Liver (tissue), 9 donors: ENCODE measurements around the gene ZNF587B. TPM values are rescaled to one million over a fixed set of nuclear protein-coding genes. Genes with fewer than 3 reads are reported as not detected.

Experiments
- DNase-seq: peaks from one replicate; pipeline ENCODE4 v3.0.0-alpha.2; 2017; ENCODE audit warnings: low spot score
- H3K27ac ChIP-seq, 2 donors: one replicate each; pipeline ENCODE4 v1.7.0; 2013; ENCODE audit warnings: inconsistent platforms in 2 of 2, low read length in 2 of 2, control low read depth in 1 of 2, low read depth in 1 of 2, mild to moderate bottlenecking in 1 of 2
- H3K27me3 ChIP-seq, 4 donors: one replicate each; pipeline versions ENCODE4 v1.6.1 to v1.7.0; 2013; ENCODE audit warnings: low read length in 3 of 4, inconsistent platforms in 1 of 4, mild to moderate bottlenecking in 1 of 4, moderate library complexity in 1 of 4; ENCODE audit not compliant: control insufficient read depth in 4 of 4, insufficient read depth in 4 of 4
- H3K36me3 ChIP-seq, 4 donors: one replicate each; pipeline versions ENCODE4 v1.6.1 to v1.7.0; 2013; ENCODE audit warnings: low read length in 3 of 4, mild to moderate bottlenecking in 3 of 4, low read depth in 1 of 4, moderate library complexity in 1 of 4; ENCODE audit not compliant: control insufficient read depth in 4 of 4, insufficient read depth in 3 of 4
- H3K4me1 ChIP-seq, 4 donors: one replicate each; pipeline versions ENCODE4 v1.6.1 to v1.7.0; 2013; ENCODE audit warnings: low read length in 3 of 4, mild to moderate bottlenecking in 3 of 4, moderate library complexity in 1 of 4; ENCODE audit not compliant: control insufficient read depth in 4 of 4, insufficient read depth in 4 of 4
- H3K4me3 ChIP-seq, 3 donors: one replicate each; pipeline versions ENCODE4 v1.6.1 to v1.7.0; 2013; ENCODE audit warnings: low read length in 3 of 3, control low read depth in 1 of 3, low read depth in 1 of 3, mild to moderate bottlenecking in 1 of 3
- H3K9ac ChIP-seq, 2 donors: one replicate each; pipeline ENCODE4 v1.7.0; 2013; ENCODE audit warnings: low read length in 2 of 2, mild to moderate bottlenecking in 2 of 2, moderate library complexity in 2 of 2, control low read depth in 1 of 2, low read depth in 1 of 2
- H3K9me3 ChIP-seq, 4 donors: one replicate each; pipeline versions ENCODE4 v1.6.1 to v1.7.0; 2013; ENCODE audit warnings: low read length in 3 of 4; ENCODE audit not compliant: control insufficient read depth in 4 of 4
- EGR1 ChIP-seq, 2 donors: IDR thresholded peaks; 2 replicates each; pipeline ENCODE4 v1.6.1; 2016 to 2018; ENCODE audit warnings: antibody characterized with exemption in 2 of 2, low read depth in 2 of 2
- FOXA1 ChIP-seq: IDR thresholded peaks from 2 replicates; pipeline ENCODE4 v1.6.1; 2016; ENCODE audit warnings: antibody characterized with exemption
- FOXA2 ChIP-seq: IDR thresholded peaks from 2 replicates; pipeline ENCODE4 v1.6.1; 2016; ENCODE audit warnings: antibody characterized with exemption
- HNF4A ChIP-seq, 2 donors: conservative IDR thresholded peaks; 2 replicates each; pipeline ENCODE4 v1.6.1; 2016; ENCODE audit warnings: antibody characterized with exemption in 2 of 2, mild to moderate bottlenecking in 2 of 2
- HNF4G ChIP-seq: IDR thresholded peaks from 2 replicates; pipeline ENCODE4 v1.6.1; 2016; ENCODE audit warnings: antibody characterized with exemption
- JUND ChIP-seq, 2 donors: IDR thresholded peaks; 2 replicates each; pipeline ENCODE4 v1.6.1; 2016; ENCODE audit warnings: antibody characterized with exemption in 2 of 2
- NR2F2 ChIP-seq: IDR thresholded peaks from 2 replicates; pipeline ENCODE4 v1.6.1; 2016; ENCODE audit warnings: antibody characterized with exemption
- RAD21 ChIP-seq, 2 donors: IDR thresholded peaks; 2 replicates each; pipeline ENCODE4 v1.6.1; 2016; ENCODE audit warnings: antibody characterized with exemption in 2 of 2, mild to moderate bottlenecking in 2 of 2
- RXRA ChIP-seq, 2 donors: IDR thresholded peaks; 2 replicates each; pipeline ENCODE4 v1.6.1; 2017 to 2018; ENCODE audit warnings: antibody characterized with exemption in 2 of 2, mild to moderate bottlenecking in 1 of 2
- YY1 ChIP-seq: IDR thresholded peaks from 2 replicates; pipeline ENCODE4 v1.6.1; 2016; ENCODE audit warnings: antibody characterized with exemption, mild to moderate bottlenecking
- WGBS: extraction: QIAGEN DNeasy Blood & Tissue Kit; methylation state at CpG from one replicate; pipeline ENCODE4 v1.1.7; 2013; 5-methylcytosine and 5-hydroxymethylcytosine counted together
- polyA plus RNA-seq, 2 donors: library from polyadenylated mRNA; stranded (reverse) in 1 of 2; unstranded in 1 of 2; fragments of 200-250 nt in 1 of 2; fragments of >200 nt in 1 of 2; fragmentation: Nextera tagmentation in 1 of 2; extraction: Ambion mirVana in 1 of 2; gene quantifications; one replicate each; pipeline versions ENCODE4 v1.2.1 to v1.2.3, GENCODE V29; 2013 to 2015
- total RNA-seq, 2 donors: library from RNA; depleted of rRNA; stranded (reverse); fragments of >200 nt; gene quantifications; one replicate each; pipeline ENCODE4 v1.2.3, GENCODE V29; 2014
- TF ChIP-seq, protein P1 (sequence below): IDR thresholded peaks from 2 replicates; pipeline ENCODE4 v1.6.1; 2016; ENCODE audit warnings: antibody characterized with exemption
- TF ChIP-seq, protein P2 (sequence below): IDR thresholded peaks from 2 replicates; pipeline ENCODE4 v1.6.1; 2016; ENCODE audit warnings: antibody characterized with exemption, mild to moderate bottlenecking
- TF ChIP-seq, protein P3 (sequence below): fragments of 150-350 bp; IDR thresholded peaks from 2 replicates; pipeline ENCODE4 v1.5.1; 2017; ENCODE audit warnings: improper control_type of control experiment, low read depth, low read length; ENCODE audit not compliant: missing input control
- donor health status: healthy.
- donor health status: healthy.
- donor health status: healthy.
- donor health status: healthy.
- donor health status: healthy.

ZNF587B gene
- total and polyA plus RNA-seq, 4 donors: 3.0 to 30.2 (median 6.9) TPM

DNA sequence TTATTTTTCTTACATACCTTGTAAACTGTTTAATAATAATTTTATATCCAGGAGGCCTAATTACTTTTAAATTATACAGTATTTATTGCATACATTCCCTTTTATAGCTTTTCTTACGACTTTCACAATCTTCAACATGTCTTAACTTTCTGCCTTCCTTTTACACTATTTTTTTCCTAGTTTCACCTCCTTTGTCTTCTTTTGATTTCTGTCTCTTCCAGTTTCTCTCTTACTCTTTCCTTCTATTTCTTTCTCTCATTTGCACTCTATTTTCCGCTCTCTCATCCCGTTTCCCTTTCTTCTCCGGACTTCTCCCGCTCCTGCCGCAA is 26.9 kb upstream of the ZNF587B start:
- Histone ChIP-seq H3K27me3 (no peaks in the 10 kb centered on the region), H3K4me3 (peak overlapping the region; percentile 56 to 72 (median 60)), H3K4me1 (peaks cover 7 to 17% (median 11%) of the 10 kb centered on the region in 4 donors), H3K36me3 (peaks cover 0 to 13% (median 7%) of the 10 kb centered on the region in 4 donors), H3K9me3 (no peaks in the 10 kb centered on the region), H3K9ac (peak overlapping the region; percentile 20 to 54), H3K27ac (peak overlapping the region; percentile 58 to 70)
- no peak for DNase-seq
- WGBS: 4% methylated on average over 6 of the region's 6 CpGs
- no peak for TF ChIP-seq YY1
- no peak for TF ChIP-seq NR2F2
- TF ChIP-seq JUND (IDR thresholded peaks at IDR 0.05): no peak
- no peak for TF ChIP-seq RXRA (IDR thresholded peaks at IDR 0.05)
- no peak for TF ChIP-seq EGR1 (IDR thresholded peaks at IDR 0.05; ENCODE audit: low read depth in 2 of 2)
- TF ChIP-seq, protein P1, sequence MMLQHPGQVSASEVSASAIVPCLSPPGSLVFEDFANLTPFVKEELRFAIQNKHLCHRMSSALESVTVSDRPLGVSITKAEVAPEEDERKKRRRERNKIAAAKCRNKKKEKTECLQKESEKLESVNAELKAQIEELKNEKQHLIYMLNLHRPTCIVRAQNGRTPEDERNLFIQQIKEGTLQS: no peak
- TF ChIP-seq, protein P2, sequence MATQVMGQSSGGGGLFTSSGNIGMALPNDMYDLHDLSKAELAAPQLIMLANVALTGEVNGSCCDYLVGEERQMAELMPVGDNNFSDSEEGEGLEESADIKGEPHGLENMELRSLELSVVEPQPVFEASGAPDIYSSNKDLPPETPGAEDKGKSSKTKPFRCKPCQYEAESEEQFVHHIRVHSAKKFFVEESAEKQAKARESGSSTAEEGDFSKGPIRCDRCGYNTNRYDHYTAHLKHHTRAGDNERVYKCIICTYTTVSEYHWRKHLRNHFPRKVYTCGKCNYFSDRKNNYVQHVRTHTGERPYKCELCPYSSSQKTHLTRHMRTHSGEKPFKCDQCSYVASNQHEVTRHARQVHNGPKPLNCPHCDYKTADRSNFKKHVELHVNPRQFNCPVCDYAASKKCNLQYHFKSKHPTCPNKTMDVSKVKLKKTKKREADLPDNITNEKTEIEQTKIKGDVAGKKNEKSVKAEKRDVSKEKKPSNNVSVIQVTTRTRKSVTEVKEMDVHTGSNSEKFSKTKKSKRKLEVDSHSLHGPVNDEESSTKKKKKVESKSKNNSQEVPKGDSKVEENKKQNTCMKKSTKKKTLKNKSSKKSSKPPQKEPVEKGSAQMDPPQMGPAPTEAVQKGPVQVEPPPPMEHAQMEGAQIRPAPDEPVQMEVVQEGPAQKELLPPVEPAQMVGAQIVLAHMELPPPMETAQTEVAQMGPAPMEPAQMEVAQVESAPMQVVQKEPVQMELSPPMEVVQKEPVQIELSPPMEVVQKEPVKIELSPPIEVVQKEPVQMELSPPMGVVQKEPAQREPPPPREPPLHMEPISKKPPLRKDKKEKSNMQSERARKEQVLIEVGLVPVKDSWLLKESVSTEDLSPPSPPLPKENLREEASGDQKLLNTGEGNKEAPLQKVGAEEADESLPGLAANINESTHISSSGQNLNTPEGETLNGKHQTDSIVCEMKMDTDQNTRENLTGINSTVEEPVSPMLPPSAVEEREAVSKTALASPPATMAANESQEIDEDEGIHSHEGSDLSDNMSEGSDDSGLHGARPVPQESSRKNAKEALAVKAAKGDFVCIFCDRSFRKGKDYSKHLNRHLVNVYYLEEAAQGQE: no peak
- TF ChIP-seq RAD21 (IDR thresholded peaks at IDR 0.05): no peak
- TF ChIP-seq FOXA1: no peak
- TF ChIP-seq HNF4G: no peak
- TF ChIP-seq, protein P3, sequence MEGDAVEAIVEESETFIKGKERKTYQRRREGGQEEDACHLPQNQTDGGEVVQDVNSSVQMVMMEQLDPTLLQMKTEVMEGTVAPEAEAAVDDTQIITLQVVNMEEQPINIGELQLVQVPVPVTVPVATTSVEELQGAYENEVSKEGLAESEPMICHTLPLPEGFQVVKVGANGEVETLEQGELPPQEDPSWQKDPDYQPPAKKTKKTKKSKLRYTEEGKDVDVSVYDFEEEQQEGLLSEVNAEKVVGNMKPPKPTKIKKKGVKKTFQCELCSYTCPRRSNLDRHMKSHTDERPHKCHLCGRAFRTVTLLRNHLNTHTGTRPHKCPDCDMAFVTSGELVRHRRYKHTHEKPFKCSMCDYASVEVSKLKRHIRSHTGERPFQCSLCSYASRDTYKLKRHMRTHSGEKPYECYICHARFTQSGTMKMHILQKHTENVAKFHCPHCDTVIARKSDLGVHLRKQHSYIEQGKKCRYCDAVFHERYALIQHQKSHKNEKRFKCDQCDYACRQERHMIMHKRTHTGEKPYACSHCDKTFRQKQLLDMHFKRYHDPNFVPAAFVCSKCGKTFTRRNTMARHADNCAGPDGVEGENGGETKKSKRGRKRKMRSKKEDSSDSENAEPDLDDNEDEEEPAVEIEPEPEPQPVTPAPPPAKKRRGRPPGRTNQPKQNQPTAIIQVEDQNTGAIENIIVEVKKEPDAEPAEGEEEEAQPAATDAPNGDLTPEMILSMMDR: no peak
- TF ChIP-seq FOXA2: no peak

DNA sequence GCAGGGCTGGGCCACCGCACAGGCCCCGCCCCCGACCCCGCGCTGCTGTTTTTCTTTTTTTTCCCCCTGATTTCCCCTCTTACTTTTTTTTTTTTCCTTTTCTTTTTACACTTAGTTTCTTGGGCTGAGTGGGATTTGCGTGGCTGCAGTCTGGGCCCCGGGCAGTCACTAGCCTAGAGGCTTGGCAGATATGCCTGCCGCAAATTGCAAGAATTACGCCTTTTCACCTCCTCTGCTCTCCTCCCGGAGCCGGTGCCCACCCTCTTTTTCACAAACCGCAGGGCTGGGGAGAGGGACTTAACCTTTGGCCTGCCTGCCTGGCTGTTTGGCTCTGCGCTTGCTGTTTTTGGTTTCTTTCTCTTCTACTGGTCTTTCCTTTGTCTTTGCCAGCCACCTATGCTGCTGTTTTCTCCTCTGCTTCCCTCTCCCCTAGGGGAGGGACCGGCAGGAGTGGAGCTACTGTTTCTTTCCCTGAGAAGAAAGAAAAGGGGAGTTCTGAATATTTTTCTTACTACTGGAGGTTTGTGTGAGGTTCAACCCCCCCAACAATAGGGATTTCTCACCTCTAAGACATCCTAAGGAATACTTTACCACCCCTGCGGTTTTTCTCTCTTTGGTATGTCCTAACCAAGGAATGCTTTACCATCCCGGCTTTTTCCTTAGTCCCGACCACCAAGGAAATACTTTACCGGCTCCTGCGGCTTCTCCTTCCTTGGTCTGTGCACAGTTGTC is 26.3 kb upstream of the ZNF587B start:
- H3K4me1 ChIP-seq: peaks cover 7 to 17% (median 11%) of the 10 kb centered on the region in 4 donors
- peaks cover 0 to 17% (median 11%) of the 10 kb centered on the region in 4 donors for H3K36me3 ChIP-seq
- peak overlapping the region; percentile 56 to 72 (median 60) for H3K4me3 ChIP-seq
- TF ChIP-seq YY1 (no peak), RXRA (IDR thresholded peaks at IDR 0.05) (peak; percentile 13 to 38), EGR1 (IDR thresholded peaks at IDR 0.05; ENCODE audit: low read depth in 2 of 2) (no peak), HNF4A (conservative IDR thresholded peaks at IDR 0.05) (peak in 1 of 2 donors; percentile 20), FOXA2 (no peak)
- 9% methylated on average over 19 of the region's 19 CpGs for WGBS
- peak overlapping the region; percentile 20 to 54 for H3K9ac ChIP-seq
- H3K9me3 ChIP-seq: no peaks in the 10 kb centered on the region
- H3K27me3 ChIP-seq: no peaks in the 10 kb centered on the region
- peak overlapping the region; percentile 58 to 70 for H3K27ac ChIP-seq
- peak; percentile 57 for DNase-seq
